Parathyroid adenoma (tissue), 2 donors: ENCODE measurements around the gene PPIL6.

Source experiments
- H2AFZ ChIP-seq: fragments of 300-600 bp; sonication (generic); one replicate; pipeline ENCODE4 v1.7.0; 2017; ENCODE audit warnings: antibody characterized with exemption, mild to moderate bottlenecking
- H3K27ac ChIP-seq: fragments of 300-600 bp; sonication (generic); one replicate; pipeline ENCODE4 v1.7.0; 2017
- H3K27me3 ChIP-seq: fragments of 300-600 bp; sonication (generic); one replicate; pipeline ENCODE4 v1.7.0; 2017; ENCODE audit warnings: low read length; ENCODE audit not compliant: control insufficient read depth, insufficient read depth
- H3K36me3 ChIP-seq: fragments of 300-600 bp; sonication (generic); one replicate; pipeline ENCODE4 v1.7.0; 2017; ENCODE audit warnings: low read length; ENCODE audit not compliant: control insufficient read depth, insufficient read depth
- H3K4me1 ChIP-seq: fragments of 300-600 bp; sonication (generic); one replicate; pipeline ENCODE4 v1.7.0; 2017; ENCODE audit warnings: control low read depth
- H3K4me2 ChIP-seq: fragments of 300-600 bp; sonication (generic); one replicate; pipeline ENCODE4 v1.7.0; 2017; ENCODE audit warnings: low read length
- H3K4me3 ChIP-seq: fragments of 300-600 bp; sonication (generic); one replicate; pipeline ENCODE4 v1.7.0; 2017; ENCODE audit warnings: low read depth, low read length
- H3K79me2 ChIP-seq: fragments of 300-600 bp; sonication (generic); one replicate; pipeline ENCODE4 v1.7.0; 2017; ENCODE audit warnings: control low read depth
- H3K9ac ChIP-seq: fragments of 300-600 bp; sonication (generic); one replicate; pipeline ENCODE4 v1.7.0; 2017; ENCODE audit warnings: mild to moderate bottlenecking
- H3K9me3 ChIP-seq: fragments of 300-600 bp; sonication (generic); one replicate; pipeline ENCODE4 v1.7.0; 2017; ENCODE audit warnings: low read length; ENCODE audit not compliant: control insufficient read depth
- CTCF ChIP-seq: fragments of 300-600 bp; sonication (generic); IDR thresholded peaks from one replicate; pipeline ENCODE4 v1.7.0; 2017; ENCODE audit warnings: antibody characterized with exemption, mild to moderate bottlenecking
- donor health status: primary hyperparathyroidism.

PPIL6 gene

GRCh38 chr6:109377717-109378116 is 62.7 kb downstream of the PPIL6 start:
- H3K4me3 ChIP-seq, result no peak overlapping the region
- H3K9ac ChIP-seq, result no peak overlapping the region
- no peaks in the 10 kb centered on the region for H3K36me3 ChIP-seq
- no peak overlapping the region for H2AFZ ChIP-seq
- peaks cover 22% of the 10 kb centered on the region for H3K4me1 ChIP-seq
- no peaks in the 10 kb centered on the region for H3K27me3 ChIP-seq
- no peak for TF ChIP-seq CTCF
- no peak overlapping the region for H3K27ac ChIP-seq
- H3K9me3 ChIP-seq, result no peaks in the 10 kb centered on the region
- peaks cover 58% of the 10 kb centered on the region for H3K79me2 ChIP-seq
- H3K4me2 ChIP-seq, result no peak overlapping the region

GRCh38 chr6:109374326-109374892 is 66.0 kb downstream of the PPIL6 start:
- H3K27me3 ChIP-seq, result no peaks in the 10 kb centered on the region
- H3K4me1 ChIP-seq, result peaks cover 20% of the 10 kb centered on the region
- no peak overlapping the region for H3K9ac ChIP-seq
- H2AFZ ChIP-seq, result no peak overlapping the region
- no peak overlapping the region for H3K4me3 ChIP-seq
- H3K27ac ChIP-seq, result no peak overlapping the region
- H3K9me3 ChIP-seq, result no peaks in the 10 kb centered on the region
- no peak overlapping the region for H3K4me2 ChIP-seq
- no peak for TF ChIP-seq CTCF
- H3K79me2 ChIP-seq, result peaks cover 47% of the 10 kb centered on the region
- H3K36me3 ChIP-seq, result no peaks in the 10 kb centered on the region

- H3K4me3 ChIP-seq, result no peak overlapping the region
- H3K27me3 ChIP-seq, result no peaks in the 10 kb centered on the region
- H3K27ac ChIP-seq, result no peak overlapping the region
- H3K9ac ChIP-seq, result no peak overlapping the region
- no peak for TF ChIP-seq CTCF
- H3K36me3 ChIP-seq, result no peaks in the 10 kb centered on the region
- H3K4me1 ChIP-seq, result peaks cover 14% of the 10 kb centered on the region
- H3K79me2 ChIP-seq, result peaks cover 42% of the 10 kb centered on the region
- no peaks in the 10 kb centered on the region for H3K9me3 ChIP-seq
- H2AFZ ChIP-seq, result no peak overlapping the region
- H3K4me2 ChIP-seq, result no peak overlapping the region
These were observed 66.7 kb downstream of the PPIL6 start for GRCh38 chr6:109373762-109374161.

- TF ChIP-seq CTCF, result no peak
- no peaks in the 10 kb centered on the region for H3K36me3 ChIP-seq
- H3K9me3 ChIP-seq, result no peaks in the 10 kb centered on the region
- H3K4me1 ChIP-seq, result peaks cover 14% of the 10 kb centered on the region
- H3K4me3 ChIP-seq, result no peak overlapping the region
- no peak overlapping the region for H3K4me2 ChIP-seq
- no peak overlapping the region for H3K27ac ChIP-seq
- no peaks in the 10 kb centered on the region for H3K27me3 ChIP-seq
- H3K9ac ChIP-seq, result no peak overlapping the region
- H2AFZ ChIP-seq, result no peak overlapping the region
- peaks cover 39% of the 10 kb centered on the region for H3K79me2 ChIP-seq
These were observed 67.1 kb downstream of the PPIL6 start for GRCh38 chr6:109373331-109373730.

GRCh38 chr6:109372130-109372529 is 68.3 kb downstream of the PPIL6 start:
- Histone ChIP-seq H3K4me3 (no peak overlapping the region), H3K4me1 (peaks cover 14% of the 10 kb centered on the region), H3K79me2 (peaks cover 29% of the 10 kb centered on the region), H3K36me3 (no peaks in the 10 kb centered on the region), H3K27ac (no peak overlapping the region), H3K27me3 (no peaks in the 10 kb centered on the region), H3K9ac (no peak overlapping the region), H2AFZ (no peak overlapping the region), H3K9me3 (no peaks in the 10 kb centered on the region), H3K4me2 (no peak overlapping the region)
- no peak for TF ChIP-seq CTCF
